ENCODE results near the gene NFIB. TPM values are rescaled to one million over a fixed set of nuclear protein-coding genes. Genes with fewer than 3 reads are reported as not detected.

NFIB gene
- total and polyA plus RNA-seq, 2 donors (not counting 1 experiment from before 2014, with no cell fraction given) = 29.3 to 36.3 TPM

GRCh38 chr9:14139287-14139686 is 174.7 kb downstream of the NFIB start:
- H3K79me2 ChIP-seq (ENCODE audit: control insufficient read depth, insufficient read depth, low read length) = no peaks in the 10 kb centered on the region

DNA sequence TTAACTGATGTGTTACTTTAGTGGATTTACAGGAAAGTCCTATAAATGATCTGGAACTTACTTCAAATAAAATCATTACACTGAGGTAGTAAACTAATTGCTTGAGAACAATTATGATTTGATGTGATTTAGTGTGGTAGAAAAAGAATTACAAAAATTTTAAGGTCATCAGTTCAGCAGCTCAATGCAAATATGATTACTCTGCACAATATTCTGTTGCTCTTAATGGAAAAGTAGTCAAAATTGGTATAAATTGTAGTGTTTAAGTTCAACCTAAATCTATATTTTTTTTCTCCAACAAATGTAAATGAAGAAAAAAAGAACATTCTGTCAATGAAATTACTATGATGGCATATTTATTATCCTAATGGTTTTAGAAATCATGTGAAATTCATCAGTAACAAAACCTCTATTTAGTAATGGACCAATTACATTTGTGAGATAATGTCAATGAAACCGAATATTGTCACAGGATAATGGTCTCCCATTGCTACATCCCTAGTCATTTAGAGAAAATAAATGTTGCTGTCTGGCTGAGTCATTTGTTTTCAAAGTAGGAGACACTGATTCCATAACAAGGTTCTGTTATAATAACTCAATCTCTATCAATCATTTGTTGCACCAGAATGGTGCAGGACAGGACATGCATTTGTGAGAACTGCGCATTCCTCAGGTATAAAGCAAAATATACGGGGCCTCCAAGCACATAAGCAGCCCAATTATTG is 177.1 kb downstream of the NFIB start:
- TF ChIP-seq CTCF (conservative IDR thresholded peaks at IDR 0.05 in 1 of 2, IDR thresholded peaks at IDR 0.05 in 1 of 2; ENCODE audit: low read depth in 1 of 2, low read length in 2 of 2) = no peak
- no peak for TF ChIP-seq EZH2 (IDR thresholded peaks at IDR 0.05; ENCODE audit: low read length, missing control alignments)
- H3K9me3 ChIP-seq (ENCODE audit: control insufficient read depth, insufficient read depth, low read depth, low read length) = no peaks in the 10 kb centered on the region
- no peak overlapping the region for H2AFZ ChIP-seq (ENCODE audit: low read length)
- no peaks in the 10 kb centered on the region for H3K27me3 ChIP-seq (ENCODE audit: control insufficient read depth, insufficient read depth, low read length)
- no peak for DNase-seq (ENCODE audit: low read depth in 2 of 2)
- no peaks in the 10 kb centered on the region for H3K4me1 ChIP-seq (ENCODE audit: control insufficient read depth, extremely low read depth, insufficient read depth, low read length)
- H3K36me3 ChIP-seq (ENCODE audit: control insufficient read depth, insufficient read depth, low read length) = no peaks in the 10 kb centered on the region
- H3K4me3 ChIP-seq (replicated peaks in 1 of 4; ENCODE audit: control extremely low read depth in 1 of 4, insufficient read depth in 1 of 4, low read depth in 3 of 4, low read length in 4 of 4) = no peak overlapping the region
- no peaks in the 10 kb centered on the region for H4K20me1 ChIP-seq (ENCODE audit: control insufficient read depth, extremely low read depth, insufficient read depth, low read length)
- no peaks in the 10 kb centered on the region for H3K79me2 ChIP-seq (ENCODE audit: control insufficient read depth, insufficient read depth, low read length)
- H3K27ac ChIP-seq (ENCODE audit: insufficient read depth, low read length) = no peak overlapping the region
- no peak overlapping the region for H3K9ac ChIP-seq (ENCODE audit: insufficient read depth, low read length)
- H3K4me2 ChIP-seq (ENCODE audit: extremely low read depth, insufficient read depth, low read length) = no peak overlapping the region

More at GRCh38 chr9:14139287-14139686, 174.7 kb downstream of the NFIB start:
- Histone ChIP-seq H3K4me1 (ENCODE audit: control insufficient read depth, extremely low read depth, insufficient read depth, low read length) (no peaks in the 10 kb centered on the region), H3K9ac (ENCODE audit: insufficient read depth, low read length) (no peak overlapping the region), H3K27ac (ENCODE audit: insufficient read depth, low read length) (no peak overlapping the region), H2AFZ (ENCODE audit: low read length) (no peak overlapping the region), H3K27me3 (ENCODE audit: control insufficient read depth, insufficient read depth, low read length) (no peaks in the 10 kb centered on the region), H3K9me3 (ENCODE audit: control insufficient read depth, insufficient read depth, low read depth, low read length) (no peaks in the 10 kb centered on the region), H3K4me2 (ENCODE audit: extremely low read depth, insufficient read depth, low read length) (no peak overlapping the region), H3K36me3 (ENCODE audit: control insufficient read depth, insufficient read depth, low read length) (no peaks in the 10 kb centered on the region), H4K20me1 (ENCODE audit: control insufficient read depth, extremely low read depth, insufficient read depth, low read length) (no peaks in the 10 kb centered on the region), H3K4me3 (replicated peaks in 1 of 4; ENCODE audit: control extremely low read depth in 1 of 4, insufficient read depth in 1 of 4, low read depth in 3 of 4, low read length in 4 of 4) (no peak overlapping the region)
- no peak for DNase-seq (ENCODE audit: low read depth in 2 of 2)
- TF ChIP-seq CTCF (conservative IDR thresholded peaks at IDR 0.05 in 1 of 2, IDR thresholded peaks at IDR 0.05 in 1 of 2; ENCODE audit: low read depth in 1 of 2, low read length in 2 of 2) (no peak), EZH2 (IDR thresholded peaks at IDR 0.05; ENCODE audit: low read length, missing control alignments) (no peak)

GRCh38 chr9:14136047-14136635 is 177.8 kb downstream of the NFIB start:
- Histone ChIP-seq H2AFZ (ENCODE audit: low read length) (no peak overlapping the region), H3K9ac (ENCODE audit: insufficient read depth, low read length) (no peak overlapping the region), H3K27ac (ENCODE audit: insufficient read depth, low read length) (no peak overlapping the region), H3K9me3 (ENCODE audit: control insufficient read depth, insufficient read depth, low read depth, low read length) (no peaks in the 10 kb centered on the region), H3K27me3 (ENCODE audit: control insufficient read depth, insufficient read depth, low read length) (no peaks in the 10 kb centered on the region), H3K4me2 (ENCODE audit: extremely low read depth, insufficient read depth, low read length) (no peak overlapping the region), H3K36me3 (ENCODE audit: control insufficient read depth, insufficient read depth, low read length) (no peaks in the 10 kb centered on the region), H3K4me3 (replicated peaks in 1 of 4; ENCODE audit: control extremely low read depth in 1 of 4, insufficient read depth in 1 of 4, low read depth in 3 of 4, low read length in 4 of 4) (no peak overlapping the region), H3K4me1 (ENCODE audit: control insufficient read depth, extremely low read depth, insufficient read depth, low read length) (no peaks in the 10 kb centered on the region), H4K20me1 (ENCODE audit: control insufficient read depth, extremely low read depth, insufficient read depth, low read length) (no peaks in the 10 kb centered on the region), H3K79me2 (ENCODE audit: control insufficient read depth, insufficient read depth, low read length) (no peaks in the 10 kb centered on the region)
- TF ChIP-seq CTCF (conservative IDR thresholded peaks at IDR 0.05 in 1 of 2, IDR thresholded peaks at IDR 0.05 in 1 of 2; ENCODE audit: low read depth in 1 of 2, low read length in 2 of 2) = no peak
- TF ChIP-seq EZH2 (IDR thresholded peaks at IDR 0.05; ENCODE audit: low read length, missing control alignments) = no peak
- DNase-seq (ENCODE audit: low read depth in 2 of 2) = no peak
